RWPE2 (cell line): Measurements from ENCODE around the gene TMEM243.

Experiments
- ATAC-seq: fragments of 200-7000 bp; cut with Tn5 transposase; 3 replicates; pipeline ENCODE4 v1.9.1; 2021; ENCODE audit warnings: low read depth
- DNase-seq: peaks from one replicate; pipeline ENCODE4 v3.0.0-alpha.2; 2020; ENCODE audit warnings: low spot score
- H3K27ac ChIP-seq: fragments of 450-650 bp; 2 replicates; pipeline ENCODE4 v1.5.1; 2017; ENCODE audit warnings: mild to moderate bottlenecking; ENCODE audit not compliant: poor library complexity, severe bottlenecking
- H3K27me3 ChIP-seq: fragments of 250-450 bp; sonication (Bioruptor Pico); 2 replicates; pipeline ENCODE4 v1.5.1; 2021; ENCODE audit warnings: mild to moderate bottlenecking, moderate library complexity; ENCODE audit not compliant: insufficient read depth, poor library complexity, severe bottlenecking
- H3K36me3 ChIP-seq: fragments of 250-450 bp; sonication (Bioruptor Pico); 2 replicates; pipeline ENCODE4 v1.5.1; 2020; ENCODE audit warnings: low read depth, mild to moderate bottlenecking, moderate library complexity
- H3K4me1 ChIP-seq: fragments of 250-450 bp; sonication (Bioruptor Pico); 2 replicates; pipeline ENCODE4 v1.5.1; 2021; ENCODE audit warnings: mild to moderate bottlenecking, moderate library complexity; ENCODE audit not compliant: insufficient read depth, poor library complexity, severe bottlenecking
- H3K4me3 ChIP-seq: fragments of 250-450 bp; sonication (Bioruptor Pico); 2 replicates; pipeline ENCODE4 v1.5.1; 2021; ENCODE audit warnings: mild to moderate bottlenecking, moderate library complexity; ENCODE audit not compliant: severe bottlenecking
- H3K9me3 ChIP-seq: fragments of 250-450 bp; sonication (Bioruptor Pico); 2 replicates; pipeline ENCODE4 v1.5.1; 2021; ENCODE audit warnings: mild to moderate bottlenecking, moderate library complexity; ENCODE audit not compliant: severe bottlenecking
- CTCF ChIP-seq: fragments of 450-650 bp; IDR thresholded peaks from one replicate; pipeline ENCODE4 v1.5.1; 2017; ENCODE audit warnings: mild to moderate bottlenecking, moderate library complexity; ENCODE audit not compliant: poor library complexity, severe bottlenecking

The TMEM243 gene

GRCh38 chr7:87234949-87235348 lies 15.4 kb upstream of the TMEM243 start:
- no peak for DNase-seq
- Histone ChIP-seq H3K9me3 (no peaks in the 10 kb centered on the region), H3K4me3 (no peak overlapping the region), H3K4me1 (no peaks in the 10 kb centered on the region), H3K36me3 (no peaks in the 10 kb centered on the region), H3K27me3 (no peaks in the 10 kb centered on the region), H3K27ac (no peak overlapping the region)
- TF ChIP-seq CTCF: no peak
- peak; percentile 55 for ATAC-seq

GRCh38 chr7:87231711-87232110 lies 12.2 kb upstream of the TMEM243 start:
- TF ChIP-seq CTCF: no peak
- H3K36me3 ChIP-seq: no peaks in the 10 kb centered on the region
- no peaks in the 10 kb centered on the region for H3K9me3 ChIP-seq
- H3K27me3 ChIP-seq: no peaks in the 10 kb centered on the region
- H3K4me3 ChIP-seq: no peak overlapping the region
- ATAC-seq (no peak), DNase-seq (no peak)
- H3K27ac ChIP-seq: no peak overlapping the region
- H3K4me1 ChIP-seq: no peaks in the 10 kb centered on the region

GRCh38 chr7:87231258-87231657 lies 11.7 kb upstream of the TMEM243 start:
- Histone ChIP-seq H3K36me3 (no peaks in the 10 kb centered on the region), H3K4me1 (no peaks in the 10 kb centered on the region), H3K4me3 (no peak overlapping the region), H3K9me3 (no peaks in the 10 kb centered on the region), H3K27ac (no peak overlapping the region), H3K27me3 (no peaks in the 10 kb centered on the region)
- no peak for TF ChIP-seq CTCF
- DNase-seq: no peak
- ATAC-seq: no peak

- H3K27ac ChIP-seq: no peak overlapping the region
- ATAC-seq (no peak), DNase-seq (no peak)
- no peaks in the 10 kb centered on the region for H3K9me3 ChIP-seq
- H3K36me3 ChIP-seq: no peaks in the 10 kb centered on the region
- H3K4me1 ChIP-seq: no peaks in the 10 kb centered on the region
- no peak overlapping the region for H3K4me3 ChIP-seq
- no peak for TF ChIP-seq CTCF
- no peaks in the 10 kb centered on the region for H3K27me3 ChIP-seq
Observed at GRCh38 chr7:87226495-87226894, 7.0 kb upstream of the TMEM243 start.

GRCh38 chr7:87225696-87226095 lies 6.2 kb upstream of the TMEM243 start:
- H3K27me3 ChIP-seq: no peaks in the 10 kb centered on the region
- TF ChIP-seq CTCF: no peak
- no peaks in the 10 kb centered on the region for H3K9me3 ChIP-seq
- no peak overlapping the region for H3K4me3 ChIP-seq
- ATAC-seq: peak; percentile 87
- no peaks in the 10 kb centered on the region for H3K36me3 ChIP-seq
- H3K27ac ChIP-seq: no peak overlapping the region
- no peak for DNase-seq
- H3K4me1 ChIP-seq: no peaks in the 10 kb centered on the region
